ENCODE data around the gene NCOA7. TPM values are rescaled to one million over a fixed set of nuclear protein-coding genes. Genes with fewer than 3 reads are reported as not detected.

NCOA7 gene
- total RNA-seq, 1 experiment from 2014 or later: 67.9 TPM

GRCh38 chr6:125945378-125946141 is 154.8 kb downstream of the NCOA7 start:
- peak overlapping the region; percentile 77 for H3K27ac Mint-ChIP-seq (ENCODE audit: unreplicated experiment)

GRCh38 chr6:125947615-125948014 is 156.9 kb downstream of the NCOA7 start:
- intact Hi-C loops (cut with micrococcal nuclease; ENCODE audit: unreplicated experiment): loop anchor here (1.0 kb wide), 1 partner anchor 75 kb away; no protein-coding TSS in a partner anchor
- Histone ChIP-seq H3K36me3 (ENCODE audit: control insufficient read depth, insufficient read depth, low read length) (no peaks in the 10 kb centered on the region), H3K27me3 (replicated peaks; ENCODE audit: control insufficient read depth, insufficient read depth, low read length) (no peaks in the 10 kb centered on the region), H3K4me3 (ENCODE audit: low read depth, low read length) (no peak overlapping the region), H3K9me3 (peaks cover under 1% of the 10 kb centered on the region), H3K4me1 (peaks cover 74% of the 10 kb centered on the region)
- no TSS peak for BruUV-seq (replicated peaks)
- H3K27ac Mint-ChIP-seq (ENCODE audit: unreplicated experiment): peak overlapping the region; percentile 43
- TF ChIP-seq CTCF (IDR thresholded peaks at IDR 0.05; ENCODE audit: insufficient read depth in 1 of 2, low read depth in 1 of 2, low read length in 1 of 2, severe bottlenecking in 1 of 2, unreplicated experiment in 1 of 2): no peak
- peaks cover 16% of the 10 kb centered on the region for H3K9me3 Mint-ChIP-seq (ENCODE audit: unreplicated experiment)
- ChIA-PET CTCF (interaction anchor here (1.0 to 1.6 kb wide), 3 partner anchors 9 to 48 kb away, joined by 3 to 20 read pairs (median 4); partner anchors contain the start of gene HINT3), POLR2A (interaction anchor here (1.0 to 1.3 kb wide), 2 partner anchors 9 to 10 kb away, joined by 4 to 5 read pairs; partner anchors contain the start of gene HINT3)
- H3K27me3 Mint-ChIP-seq (ENCODE audit: insufficient read depth, unreplicated experiment): no peaks in the 10 kb centered on the region
- H3K36me3 Mint-ChIP-seq (ENCODE audit: insufficient read depth, unreplicated experiment): no peaks in the 10 kb centered on the region
- no peak for DNase-seq
- no peak overlapping the region for H3K4me3 Mint-ChIP-seq (ENCODE audit: unreplicated experiment)
- H3K4me1 Mint-ChIP-seq (ENCODE audit: low read depth, unreplicated experiment): peaks cover 53% of the 10 kb centered on the region

More at GRCh38 chr6:125945378-125946141, 154.8 kb downstream of the NCOA7 start:
- TF ChIP-seq CTCF (IDR thresholded peaks at IDR 0.05; ENCODE audit: insufficient read depth in 1 of 2, low read depth in 1 of 2, low read length in 1 of 2, severe bottlenecking in 1 of 2, unreplicated experiment in 1 of 2): no peak
- POLR2A ChIA-PET: interaction anchor here (0.5 to 1.2 kb wide), 6 partner anchors 11 to 46 kb away, joined by 3 to 5 read pairs (median 4); partner anchors contain the start of genes HINT3 and TRMT11
- no peaks in the 10 kb centered on the region for H3K36me3 ChIP-seq (ENCODE audit: control insufficient read depth, insufficient read depth, low read length)
- H3K4me1 ChIP-seq: peaks cover 95% of the 10 kb centered on the region
- peak; percentile 64 to 69 for DNase-seq
- CTCF ChIA-PET: interaction anchor here (0.9 to 3.0 kb wide), 4 partner anchors 11 to 88 kb away, joined by 3 to 30 read pairs (median 6); partner anchors contain the start of gene HINT3
- Mint-ChIP-seq H3K4me3 (ENCODE audit: unreplicated experiment) (peak overlapping the region; percentile 32), H3K9me3 (ENCODE audit: unreplicated experiment) (no peaks in the 10 kb centered on the region), H3K36me3 (ENCODE audit: insufficient read depth, unreplicated experiment) (no peaks in the 10 kb centered on the region), H3K4me1 (ENCODE audit: low read depth, unreplicated experiment) (peaks cover 41% of the 10 kb centered on the region), H3K27me3 (ENCODE audit: insufficient read depth, unreplicated experiment) (no peaks in the 10 kb centered on the region)
- H3K27me3 ChIP-seq (replicated peaks; ENCODE audit: control insufficient read depth, insufficient read depth, low read length): no peaks in the 10 kb centered on the region
- H3K4me3 ChIP-seq (ENCODE audit: low read depth, low read length): no peak overlapping the region
- intact Hi-C loops (cut with micrococcal nuclease; ENCODE audit: unreplicated experiment): loop anchor here (1.0 kb wide), 3 partner anchors 11 to 45 kb away; partner anchors contain the start of gene HINT3
- no peaks in the 10 kb centered on the region for H3K9me3 ChIP-seq
- BruUV-seq (replicated peaks): TSS peak; percentile 46

- peaks cover 66% of the 10 kb centered on the region for H3K4me1 ChIP-seq
- intact Hi-C loops (cut with micrococcal nuclease; ENCODE audit: unreplicated experiment): loop anchor here (1.0 kb wide), 1 partner anchor 76 kb away; no protein-coding TSS in a partner anchor
- DNase-seq: peak in 1 of 2 experiments; percentile 46
- TF ChIP-seq CTCF (IDR thresholded peaks at IDR 0.05; ENCODE audit: insufficient read depth in 1 of 2, low read depth in 1 of 2, low read length in 1 of 2, severe bottlenecking in 1 of 2, unreplicated experiment in 1 of 2): no peak
- H3K27me3 ChIP-seq (replicated peaks; ENCODE audit: control insufficient read depth, insufficient read depth, low read length): no peaks in the 10 kb centered on the region
- peaks cover 17% of the 10 kb centered on the region for H3K9me3 Mint-ChIP-seq (ENCODE audit: unreplicated experiment)
- peak overlapping the region; percentile 43 for H3K27ac Mint-ChIP-seq (ENCODE audit: unreplicated experiment)
- BruUV-seq (replicated peaks): no TSS peak
- ChIA-PET CTCF (interaction anchor here (1.0 to 1.6 kb wide), 3 partner anchors 8 to 49 kb away, joined by 3 to 20 read pairs (median 4); partner anchors contain the start of gene HINT3), POLR2A (interaction anchor here (1.0 to 1.3 kb wide), 2 partner anchors 8 to 9 kb away, joined by 4 to 5 read pairs; partner anchors contain the start of gene HINT3)
- no peaks in the 10 kb centered on the region for H3K27me3 Mint-ChIP-seq (ENCODE audit: insufficient read depth, unreplicated experiment)
- H3K36me3 ChIP-seq (ENCODE audit: control insufficient read depth, insufficient read depth, low read length): no peaks in the 10 kb centered on the region
- H3K36me3 Mint-ChIP-seq (ENCODE audit: insufficient read depth, unreplicated experiment): no peaks in the 10 kb centered on the region
- H3K4me3 ChIP-seq (ENCODE audit: low read depth, low read length): no peak overlapping the region
- H3K9me3 ChIP-seq: peaks cover 5% of the 10 kb centered on the region
- H3K4me3 Mint-ChIP-seq (ENCODE audit: unreplicated experiment): peak overlapping the region; percentile 19
- H3K4me1 Mint-ChIP-seq (ENCODE audit: low read depth, unreplicated experiment): peaks cover 46% of the 10 kb centered on the region
These were observed 157.7 kb downstream of the NCOA7 start for GRCh38 chr6:125948455-125948854.

Data from Caco-2 (cell line).